B cell (primary cell): ENCODE measurements around the gene SEMA3G. TPM values are rescaled to one million over a fixed set of nuclear protein-coding genes. Genes with fewer than 3 reads are reported as not detected.

Experiments used
- ATAC-seq: fragments of 200-7000 bp; cut with Tn5 transposase; one replicate; pipeline ENCODE4 v1.10.0; 2021; ENCODE audit warnings: low read depth, mild to moderate bottlenecking, moderate number of reproducible peaks, moderate library complexity
- CTCF ChIA-PET: fragments of 350-600 bp; sonication (Branson Sonifier 250); formaldehyde crosslinking; loops from one replicate; lab custom pipeline; 2021; ENCODE audit warnings: antibody characterized with exemption, inconsistent platforms; lab: Charles Lee
- POLR2A ChIA-PET: fragments of 350-600 bp; sonication (Branson Sonifier 250); formaldehyde crosslinking; loops from one replicate; lab custom pipeline; 2021; ENCODE audit warnings: antibody characterized with exemption; lab: Charles Lee
- DNase-seq: peaks from one replicate; pipeline ENCODE4 v3.0.0; 2013
- H2AFZ ChIP-seq: 2 replicates; pipeline ENCODE4 v1.6.1; 2012; ENCODE audit warnings: mild to moderate bottlenecking, low read depth, low read length; ENCODE audit not compliant: insufficient read depth, poor library complexity, severe bottlenecking
- H3K27ac ChIP-seq, 2 donors: 1 replicate in 1 of 2; 2 replicates in 1 of 2; pipeline ENCODE4 v1.5.1; 2012 to 2013; ENCODE audit warnings: low read length in 2 of 2, mild to moderate bottlenecking in 2 of 2, moderate library complexity in 1 of 2
- H3K27me3 ChIP-seq, 4 experiments: fragments of 200-600 bp in 1 of 4; sonication (generic) in 1 of 4; replicated peaks in 1 of 4; 1 replicate in 2 of 4; 2 replicates in 2 of 4; pipeline versions ENCODE4 v1.6.1 to v1.7.0; 2013 to 2016; ENCODE audit warnings: low read length in 3 of 4, mild to moderate bottlenecking in 2 of 4, mixed read lengths in 1 of 4, moderate library complexity in 1 of 4; ENCODE audit not compliant: insufficient read depth in 4 of 4, control insufficient read depth in 3 of 4; ENCODE audit errors: control extremely low read depth in 1 of 4
- H3K36me3 ChIP-seq, 2 experiments: replicated peaks in 1 of 2; 1 replicate in 1 of 2; 2 replicates in 1 of 2; pipeline versions ENCODE4 v1.6.1 to v1.7.1; 2013; ENCODE audit warnings: low read length in 1 of 2; ENCODE audit not compliant: insufficient read depth in 2 of 2, control insufficient read depth in 1 of 2; ENCODE audit errors: control extremely low read depth in 1 of 2, extremely low read depth in 1 of 2
- H3K4me1 ChIP-seq, 2 donors: fragments of 200-600 bp in 1 of 2; sonication (generic) in 1 of 2; 1 replicate in 1 of 2; 2 replicates in 1 of 2; pipeline versions ENCODE4 v1.5.1 to v1.6.1; 2013 to 2017; ENCODE audit warnings: low read length in 2 of 2; ENCODE audit not compliant: control insufficient read depth in 2 of 2, insufficient read depth in 2 of 2
- H3K4me2 ChIP-seq: replicated peaks from 2 replicates; pipeline ENCODE3; 2012; ENCODE audit warnings: mild to moderate bottlenecking, low read depth, low read length; ENCODE audit not compliant: poor library complexity, severe bottlenecking
- H3K4me3 ChIP-seq, 5 experiments: fragments of 200-600 bp in 1 of 5; sonication (generic) in 1 of 5; 1 replicate in 3 of 5; 2 replicates in 2 of 5; pipeline versions ENCODE4 v1.5.1 to v1.7.0; 2011 to 2016; ENCODE audit warnings: low read length in 4 of 5, mild to moderate bottlenecking in 4 of 5, low read depth in 2 of 5, control low read depth in 1 of 5, moderate library complexity in 1 of 5; ENCODE audit not compliant: insufficient read depth in 1 of 5; ENCODE audit errors: control extremely low read depth in 1 of 5, extremely low read depth in 1 of 5
- H3K79me2 ChIP-seq: fragments of 200-600 bp; sonication (generic); one replicate; pipeline ENCODE4 v1.6.0; 2016; ENCODE audit warnings: low read length; ENCODE audit not compliant: control insufficient read depth, insufficient read depth
- H3K9ac ChIP-seq: fragments of 200-600 bp; sonication (generic); 2 replicates; pipeline ENCODE4 v1.6.1; 2017; ENCODE audit warnings: mild to moderate bottlenecking, low read length, moderate library complexity
- H3K9me3 ChIP-seq, 3 donors: one replicate each; pipeline versions ENCODE4 v1.6.1 to v1.7.1; 2013; ENCODE audit warnings: low read length in 2 of 3; ENCODE audit not compliant: control insufficient read depth in 2 of 3, insufficient read depth in 1 of 3; ENCODE audit errors: control extremely low read depth in 1 of 3
- H4K20me1 ChIP-seq: 2 replicates; pipeline ENCODE4 v1.6.0; 2012; ENCODE audit warnings: mild to moderate bottlenecking, low read length; ENCODE audit not compliant: insufficient read depth, control insufficient read depth, poor library complexity, severe bottlenecking
- H3K27ac Mint-ChIP-seq: one replicate; pipeline ENCODE4 v1.8.0; 2021; ENCODE audit warnings: mixed read lengths
- H3K27me3 Mint-ChIP-seq: one replicate; pipeline ENCODE4 v1.8.0; 2021; ENCODE audit warnings: mixed read lengths
- H3K4me1 Mint-ChIP-seq: one replicate; pipeline ENCODE4 v1.8.0; 2021; ENCODE audit warnings: mixed read lengths
- H3K4me3 Mint-ChIP-seq: one replicate; pipeline ENCODE4 v1.8.0; 2021; ENCODE audit warnings: mixed read lengths
- H3K9me3 Mint-ChIP-seq: one replicate; pipeline ENCODE4 v1.8.0; 2022; ENCODE audit warnings: mixed read lengths; ENCODE audit not compliant: insufficient read depth
- EZH2 ChIP-seq: IDR thresholded peaks from 2 replicates; pipeline ENCODE4 v1.6.1; 2012; ENCODE audit warnings: borderline replicate concordance, low read depth, mild to moderate bottlenecking, moderate library complexity, low read length; ENCODE audit not compliant: insufficient read depth, poor library complexity, severe bottlenecking
- WGBS: methylation state at CpG from one replicate; pipeline ENCODE4 v1.1.5; 2013; ENCODE audit warnings: missing lambda C conversion rate; ENCODE audit not compliant: insufficient coverage; 5-methylcytosine and 5-hydroxymethylcytosine counted together
- intact Hi-C: fragments of 100-400 bp; cut with micrococcal nuclease; formaldehyde crosslinking; loops from one replicate; pipeline ENCODE4 v1.10.0; 2022
- polyA plus RNA-seq: library from polyadenylated mRNA; depleted of rRNA; stranded (reverse); fragments of >200 nt; gene quantifications from 2 replicates; pipeline ENCODE4 v1.2.3, GENCODE V29; 2012
- total RNA-seq, 2 donors: library from RNA; stranded (reverse); fragments of 120-200 nt in 1 of 2; gene quantifications; 1 replicate in 1 of 2; 2 replicates in 1 of 2; pipeline versions ENCODE4 v1.2.3 to v1.2.4, GENCODE V29; 2013 to 2022
- TF ChIP-seq, protein P1 (sequence below): fragments of 200-600 bp; IDR thresholded peaks from one replicate; pipeline ENCODE4 v1.8.0; 2022; ENCODE audit warnings: antibody characterized with exemption, mild to moderate bottlenecking

Gene SEMA3G
- total and polyA plus RNA-seq, 2 donors (not counting 1 experiment from before 2014, with no cell fraction given) = 0.10 to 0.42 TPM

DNA sequence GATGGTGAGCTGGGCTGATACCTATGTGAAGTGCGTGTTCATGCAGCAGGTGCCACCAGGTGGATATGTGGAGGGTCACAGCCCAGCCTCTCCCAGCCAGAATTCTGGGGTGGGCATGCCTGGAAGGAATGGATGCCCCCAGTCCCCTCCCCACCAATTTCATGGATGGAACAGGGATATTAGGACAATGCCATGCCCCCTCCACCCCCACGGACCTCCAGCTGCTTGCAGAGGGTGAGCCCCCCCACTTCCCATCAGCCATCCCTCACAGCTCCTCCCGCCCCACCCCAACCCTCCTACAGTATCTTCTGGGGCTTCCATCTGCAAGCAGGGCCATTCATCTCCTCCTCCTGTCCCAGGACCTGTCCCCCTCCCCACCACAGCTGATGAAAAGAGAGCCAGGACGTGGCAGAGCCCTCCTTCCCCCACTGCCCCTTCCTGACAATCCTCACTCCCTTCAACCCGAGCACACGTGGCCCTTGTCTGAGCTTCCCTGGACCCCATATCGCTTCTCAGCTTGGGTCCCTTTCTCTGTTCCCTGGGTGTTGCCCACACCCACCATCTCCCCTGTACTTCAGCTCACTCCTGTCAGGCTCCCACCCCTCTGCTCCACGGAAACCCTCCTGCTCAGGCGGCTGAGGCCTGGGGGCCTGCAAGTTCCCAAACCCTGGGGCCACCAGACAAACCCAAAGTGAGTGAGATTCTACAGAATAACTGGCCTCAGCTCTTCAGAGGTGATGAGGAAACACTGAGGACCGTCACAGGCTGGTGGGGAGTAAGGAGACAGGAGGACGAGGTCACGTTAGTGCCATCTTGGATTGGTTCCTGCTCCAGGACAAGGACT is 2.8 kb upstream of the SEMA3G start:
- POLR2A ChIA-PET = no interaction called here
- ATAC-seq = no peak
- Histone ChIP-seq H3K4me3 (no peak overlapping the region), H4K20me1 (no peaks in the 10 kb centered on the region), H3K27me3 (no peaks in the 10 kb centered on the region), H3K36me3 (no peaks in the 10 kb centered on the region), H3K9me3 (no peaks in the 10 kb centered on the region), H3K27ac (no peak overlapping the region), H3K79me2 (peaks cover 11% of the 10 kb centered on the region), H2AFZ (no peak overlapping the region), H3K4me2 (no peak overlapping the region), H3K9ac (no peak overlapping the region), H3K4me1 (peaks cover 0 to 13% of the 10 kb centered on the region in 2 donors)
- no peak for TF ChIP-seq EZH2
- TF ChIP-seq, protein P1, sequence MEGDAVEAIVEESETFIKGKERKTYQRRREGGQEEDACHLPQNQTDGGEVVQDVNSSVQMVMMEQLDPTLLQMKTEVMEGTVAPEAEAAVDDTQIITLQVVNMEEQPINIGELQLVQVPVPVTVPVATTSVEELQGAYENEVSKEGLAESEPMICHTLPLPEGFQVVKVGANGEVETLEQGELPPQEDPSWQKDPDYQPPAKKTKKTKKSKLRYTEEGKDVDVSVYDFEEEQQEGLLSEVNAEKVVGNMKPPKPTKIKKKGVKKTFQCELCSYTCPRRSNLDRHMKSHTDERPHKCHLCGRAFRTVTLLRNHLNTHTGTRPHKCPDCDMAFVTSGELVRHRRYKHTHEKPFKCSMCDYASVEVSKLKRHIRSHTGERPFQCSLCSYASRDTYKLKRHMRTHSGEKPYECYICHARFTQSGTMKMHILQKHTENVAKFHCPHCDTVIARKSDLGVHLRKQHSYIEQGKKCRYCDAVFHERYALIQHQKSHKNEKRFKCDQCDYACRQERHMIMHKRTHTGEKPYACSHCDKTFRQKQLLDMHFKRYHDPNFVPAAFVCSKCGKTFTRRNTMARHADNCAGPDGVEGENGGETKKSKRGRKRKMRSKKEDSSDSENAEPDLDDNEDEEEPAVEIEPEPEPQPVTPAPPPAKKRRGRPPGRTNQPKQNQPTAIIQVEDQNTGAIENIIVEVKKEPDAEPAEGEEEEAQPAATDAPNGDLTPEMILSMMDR = no peak
- DNase-seq = no peak
- H3K4me1 Mint-ChIP-seq = peaks cover 6% of the 10 kb centered on the region
- H3K4me3 Mint-ChIP-seq = no peak overlapping the region
- CTCF ChIA-PET = interaction anchor here (0.9 to 5.7 kb wide), 18 partner anchors 10 to 464 kb away, joined by 3 to 61 read pairs (median 4); partner anchors contain the start of genes NISCH and TLR9
- H3K27me3 Mint-ChIP-seq = no peaks in the 10 kb centered on the region
- no peak overlapping the region for H3K27ac Mint-ChIP-seq
- intact Hi-C loops = loop anchor here (1.0 to 2.0 kb wide), 4 partner anchors 19 to 446 kb away; no protein-coding TSS in a partner anchor
- 91% methylated on average over 11 of the region's 12 CpGs for WGBS
- no peaks in the 10 kb centered on the region for H3K9me3 Mint-ChIP-seq
